ENCODE measurements around the gene NPAS3.
A peak's percentile ranks its signal among the peaks of the same experiment; 100 is the strongest.

The NPAS3 gene

GRCh38 chr14:33848706-33849454, 910.2 kb downstream of the NPAS3 start:
- peak; percentile 83 for DNase-seq (ENCODE audit: low spot score)

DNA sequence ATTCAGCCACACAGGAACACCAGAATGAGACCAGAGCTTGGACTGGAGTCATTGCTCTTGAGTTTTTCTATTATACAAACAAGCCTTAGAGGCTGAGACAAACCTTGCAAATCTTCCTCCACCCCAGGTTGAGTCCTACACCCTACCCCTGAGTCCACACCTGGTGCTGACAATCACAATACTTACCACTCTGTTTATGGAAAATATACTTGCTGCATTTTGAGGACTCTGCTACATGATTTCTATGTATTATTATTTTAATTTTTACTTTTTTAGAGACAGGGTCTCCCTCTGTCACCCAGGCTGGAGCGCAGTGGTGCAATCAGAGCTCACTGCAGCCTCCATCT, 910.7 kb downstream of the NPAS3 start:
- DNase-seq (ENCODE audit: low spot score): no peak

- no peak for DNase-seq (ENCODE audit: low spot score)
Measured at GRCh38 chr14:33850826-33851225, 912.1 kb downstream of the NPAS3 start.

GRCh38 chr14:33851366-33851765, 912.7 kb downstream of the NPAS3 start:
- DNase-seq (ENCODE audit: low spot score): no peak

- DNase-seq (ENCODE audit: low spot score): no peak
Measured at GRCh38 chr14:33851931-33852330, 913.3 kb downstream of the NPAS3 start.

Data from SK-N-DZ (cell line).